ENCODE data around the gene SLC49A3.
A peak's percentile ranks its signal among the peaks of the same experiment; 100 is the strongest.
"Not testable (repeated sequence)": the region's sequence is repeated elsewhere in the genome, so short reads cannot be mapped to it uniquely, and the experiment has no call there.

Gene SLC49A3

DNA sequence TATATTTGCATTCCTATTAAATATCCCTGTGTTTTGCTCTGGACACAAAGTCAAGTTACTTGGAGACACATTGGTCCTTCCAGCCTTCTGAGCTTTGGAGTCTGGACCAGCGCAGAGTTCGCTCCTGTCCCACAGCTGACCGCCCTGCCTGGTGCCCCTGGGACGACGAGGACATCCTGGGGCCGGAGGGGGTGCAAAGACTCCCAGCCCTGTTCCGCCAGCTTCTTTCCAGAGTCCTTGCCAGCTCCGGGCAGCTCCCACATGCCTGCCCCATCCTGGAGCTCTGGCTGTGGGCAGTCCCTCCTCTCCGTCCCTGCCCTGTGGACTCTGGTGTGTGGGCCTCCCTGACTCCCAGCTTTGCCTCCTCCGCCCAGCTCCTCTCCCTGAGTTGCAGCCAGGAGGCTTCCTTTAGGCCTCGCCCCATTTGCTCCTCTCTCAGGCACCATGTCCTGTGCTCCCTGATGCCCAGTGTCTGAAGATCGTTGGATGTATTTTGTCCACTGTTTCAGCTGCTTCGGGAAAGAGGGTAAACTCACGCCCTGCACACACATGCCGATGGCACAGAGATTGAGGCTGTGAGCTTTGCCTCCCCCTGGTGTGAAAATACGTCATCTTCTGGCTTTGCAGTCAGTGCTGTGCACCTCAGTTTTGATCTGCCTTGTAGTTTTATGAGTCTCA lies 11.8 kb upstream of the SLC49A3 start:
- no peak for DNase-seq

DNA sequence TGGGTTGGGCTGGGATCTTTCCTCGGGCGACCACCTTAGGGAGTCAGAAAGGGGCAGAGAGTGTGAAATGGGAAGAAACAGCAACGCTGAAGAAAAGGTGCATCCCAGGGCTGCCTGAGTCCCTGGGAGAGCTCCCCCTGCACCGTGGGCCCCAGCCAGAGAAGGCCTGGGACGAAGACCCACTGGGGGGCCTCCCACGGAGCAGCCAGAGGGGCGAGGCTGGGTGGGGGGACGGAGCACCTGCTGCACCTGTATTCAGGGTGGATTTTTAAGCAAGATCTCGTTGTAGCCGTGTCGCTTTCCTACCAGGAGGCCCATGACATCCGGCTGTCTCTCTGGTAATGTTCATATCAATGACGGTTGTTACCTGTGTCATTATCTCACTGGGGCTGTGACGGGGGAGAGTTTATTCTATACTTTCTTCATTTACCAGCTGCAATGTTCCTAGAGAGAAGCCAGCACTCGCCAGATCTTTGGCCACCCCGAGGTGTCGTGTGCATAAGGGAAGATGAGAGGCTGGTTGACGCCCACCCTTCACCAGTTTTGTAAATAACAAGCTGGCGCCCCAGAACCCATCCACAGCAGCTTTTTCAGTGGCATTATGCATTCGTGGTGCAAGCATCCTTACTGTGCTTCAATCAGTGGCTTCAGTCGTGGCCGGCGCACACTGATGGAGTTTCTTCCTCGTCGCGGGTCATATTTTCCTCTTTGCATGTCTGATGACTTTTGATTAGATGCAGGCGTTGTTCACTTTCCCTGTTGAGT lies 11.0 kb upstream of the SLC49A3 start:
- DNase-seq, result no peak

DNA sequence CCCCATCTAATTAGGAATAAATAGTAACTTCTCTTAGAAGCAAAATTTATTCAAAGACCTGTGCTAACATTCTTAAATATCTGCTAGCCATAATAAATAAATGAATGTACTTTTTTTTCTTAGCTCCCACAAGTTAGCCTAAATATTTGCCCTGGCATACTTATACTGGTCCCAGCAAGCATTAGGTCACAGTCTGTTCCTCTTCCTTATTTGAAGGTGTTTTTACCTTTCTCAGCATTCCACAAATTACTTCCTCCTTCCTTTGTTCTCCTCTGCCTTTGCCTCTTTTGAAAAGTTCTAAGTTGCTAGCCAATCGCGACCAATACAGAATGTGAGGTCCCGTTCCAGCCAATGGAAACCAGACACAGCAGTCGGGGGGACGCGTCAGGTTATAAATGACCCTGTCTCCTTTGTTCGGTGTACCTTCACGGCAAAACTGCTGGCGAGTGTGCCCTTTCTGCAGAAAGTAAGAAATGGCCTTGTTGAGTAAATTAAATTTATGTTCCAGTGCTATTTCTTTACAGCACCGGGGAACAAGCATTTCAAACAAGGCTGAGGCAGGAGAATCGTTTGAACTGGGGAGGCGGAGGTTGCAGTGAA lies 5.5 kb upstream of the SLC49A3 start:
- DNase-seq, result not testable (repeated sequence)

DNA sequence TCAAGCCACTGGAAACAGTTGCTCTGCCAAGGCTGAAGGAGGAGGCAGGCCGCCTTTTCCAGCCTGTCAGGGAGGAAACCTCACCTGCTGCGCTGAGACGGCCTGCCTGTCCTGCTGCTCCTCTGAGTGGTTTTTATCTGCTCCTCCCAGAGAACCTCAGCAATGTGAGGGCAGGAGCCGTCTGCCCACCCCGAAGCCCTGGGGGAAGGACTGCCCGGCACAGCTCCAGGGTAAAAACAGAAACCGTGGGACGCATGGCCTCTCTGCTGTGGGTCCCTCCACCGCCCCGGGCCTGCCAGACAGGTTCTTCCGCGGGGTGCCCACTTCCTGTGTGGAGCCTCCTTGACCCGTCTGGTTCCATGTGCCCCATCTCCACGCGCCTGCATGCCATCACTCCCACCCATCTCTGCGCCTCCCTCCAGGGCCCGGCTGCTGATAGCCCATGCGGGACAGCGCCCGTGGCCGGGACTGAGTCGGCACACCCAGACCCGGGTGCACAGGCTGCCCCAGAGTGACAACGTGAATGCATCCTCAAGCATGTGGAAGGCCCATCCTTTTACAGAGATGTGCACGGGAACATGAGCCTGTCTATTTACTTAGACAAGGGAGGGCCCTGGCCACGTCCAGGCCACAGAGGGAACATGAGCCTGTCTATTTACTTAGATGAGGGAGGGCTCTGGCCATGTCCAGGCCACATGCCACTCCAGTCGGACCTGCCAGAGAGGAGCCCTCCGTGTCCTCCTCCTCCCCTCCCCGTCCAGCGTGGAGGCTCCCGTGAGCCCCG lies 4.0 kb upstream of the SLC49A3 start:
- DNase-seq, result no peak

DNA sequence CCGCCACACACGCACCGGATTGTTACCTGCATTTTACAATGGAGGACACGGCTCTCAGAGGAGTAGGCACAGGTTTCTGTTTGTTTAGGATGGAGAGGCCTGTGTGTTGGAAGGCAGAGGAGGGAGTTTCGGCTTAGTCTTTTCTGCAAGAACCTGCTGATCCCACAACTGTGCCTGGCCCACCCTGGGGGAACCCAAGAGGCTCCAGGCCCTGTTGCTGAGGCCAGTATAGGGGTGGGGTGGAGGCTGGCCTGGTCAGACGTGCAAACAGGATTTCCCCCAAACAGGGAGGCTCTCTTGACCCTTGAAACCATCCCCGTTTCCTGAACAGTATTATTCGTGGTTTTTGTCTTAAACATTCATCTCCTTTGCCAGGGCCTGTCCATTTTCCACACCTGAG lies 772 bp upstream of the SLC49A3 start:
- DNase-seq, result no peak

DNA sequence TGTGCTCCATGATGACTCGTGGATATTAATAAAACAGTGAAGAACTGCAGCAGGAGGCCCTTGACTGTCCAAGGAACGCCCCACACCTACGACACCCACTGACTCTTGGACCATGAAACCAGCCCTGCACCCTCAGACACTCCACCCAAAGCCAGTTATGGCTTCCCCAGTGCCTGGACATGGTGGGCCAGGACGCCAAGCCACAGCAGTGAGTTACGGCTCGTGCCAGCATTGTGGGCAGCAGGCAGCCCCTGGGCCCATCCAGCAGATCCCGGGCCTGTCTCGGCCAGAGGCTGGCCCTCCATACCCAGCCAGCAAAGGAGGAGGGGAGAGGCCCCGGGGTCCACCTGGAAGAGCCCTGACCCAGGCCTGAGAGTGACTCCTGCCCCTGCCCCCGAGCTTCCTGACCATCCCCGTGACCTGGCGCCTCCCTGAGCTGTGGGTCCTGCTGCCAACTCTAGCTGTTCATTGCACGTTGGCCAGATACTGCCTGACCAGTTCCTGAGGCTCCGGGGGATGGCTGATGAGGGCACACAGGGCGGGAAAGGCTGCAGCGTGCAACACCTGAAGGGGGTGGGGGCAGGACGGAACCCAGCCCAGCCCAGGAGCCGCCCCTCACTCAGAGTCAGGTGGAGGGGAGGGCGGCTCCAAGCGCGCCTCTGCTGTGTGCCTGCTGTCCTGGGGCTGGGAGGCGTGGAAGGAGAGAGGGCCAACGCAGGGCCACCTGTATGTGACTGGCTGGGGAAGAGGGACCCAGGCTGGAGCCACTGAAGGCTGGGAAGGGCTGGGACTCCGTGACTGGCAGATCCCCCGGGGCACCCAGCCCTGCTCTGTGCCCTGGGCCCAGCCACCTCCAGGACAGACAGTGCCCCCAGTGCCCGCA lies 739 bp downstream of the SLC49A3 start:
- no peak for DNase-seq

DNA sequence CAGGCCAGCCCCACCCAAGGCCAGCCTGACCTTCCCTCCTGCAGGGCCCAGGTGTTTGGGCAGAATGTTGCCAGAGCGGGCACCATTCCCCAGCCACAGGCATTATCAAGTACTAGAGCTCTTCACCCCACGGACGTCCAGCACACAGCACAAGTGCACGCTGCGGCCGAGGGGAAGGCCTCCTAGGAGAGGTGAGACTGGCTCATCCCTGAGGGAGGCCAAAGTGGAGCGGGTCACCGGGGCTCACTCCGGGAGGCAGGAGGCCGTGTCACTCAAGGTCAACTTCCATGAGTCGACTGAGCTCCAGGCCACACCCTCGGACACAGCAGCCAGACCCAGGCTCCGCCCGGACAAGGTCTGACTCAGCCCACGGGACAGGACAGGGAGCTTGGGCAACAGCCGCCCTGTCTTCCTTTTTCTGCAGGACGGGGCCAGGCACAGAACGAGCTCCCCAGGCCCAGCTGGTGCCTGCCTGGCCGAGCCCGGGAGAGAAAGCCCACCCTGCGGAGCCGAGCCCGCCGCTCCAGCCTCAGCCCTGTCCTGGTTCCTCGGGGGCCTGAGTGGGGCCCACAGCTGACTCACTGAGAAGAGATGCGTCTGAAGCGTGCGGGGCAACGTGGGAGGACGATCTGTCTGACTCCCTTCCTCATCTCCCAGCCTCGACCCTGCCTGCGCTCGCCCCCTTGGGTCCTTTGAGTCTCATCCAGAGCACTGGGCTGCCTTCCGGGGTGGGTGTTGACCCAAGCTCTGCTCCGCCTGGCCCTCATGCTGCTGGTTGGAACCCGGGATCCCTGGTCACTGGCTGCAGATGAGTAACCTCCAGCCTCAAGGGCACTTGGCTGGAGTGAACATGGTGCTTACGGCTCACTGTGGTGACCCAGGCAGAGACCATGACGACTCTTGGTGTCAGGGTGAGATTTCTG lies 1.6 kb downstream of the SLC49A3 start:
- DNase-seq, result no peak

DNA sequence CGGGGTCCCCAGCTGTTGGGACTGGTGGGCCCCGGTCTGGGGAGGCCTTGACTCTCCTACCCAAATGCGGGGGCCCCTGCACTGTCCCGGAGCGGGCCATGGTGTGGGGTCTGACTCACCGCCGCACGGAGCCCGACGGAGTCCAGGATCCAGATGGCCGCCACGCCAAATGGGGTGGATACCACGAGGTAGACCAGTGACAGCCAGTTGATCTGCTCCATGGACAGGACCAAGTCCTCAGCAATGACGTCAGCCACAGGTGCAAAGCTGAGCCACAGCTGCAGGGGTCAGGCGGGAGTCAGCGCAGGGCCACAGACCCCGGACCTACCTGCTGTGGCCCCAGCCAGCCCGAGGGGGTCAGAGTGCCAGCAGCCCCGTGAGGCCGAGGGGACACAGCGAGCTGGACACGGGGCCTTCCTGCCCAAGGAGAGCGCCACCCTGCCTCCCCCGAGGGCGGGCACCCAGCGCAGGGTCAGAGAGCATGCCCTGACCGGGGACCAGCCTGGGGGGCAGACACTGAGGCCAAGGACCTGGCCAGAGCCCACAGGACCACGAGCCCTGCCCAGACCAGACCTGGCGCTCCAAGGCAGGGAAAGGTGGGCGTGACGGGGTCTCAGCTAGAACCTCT lies 2.4 kb downstream of the SLC49A3 start:
- peak; percentile 25 for DNase-seq

DNA sequence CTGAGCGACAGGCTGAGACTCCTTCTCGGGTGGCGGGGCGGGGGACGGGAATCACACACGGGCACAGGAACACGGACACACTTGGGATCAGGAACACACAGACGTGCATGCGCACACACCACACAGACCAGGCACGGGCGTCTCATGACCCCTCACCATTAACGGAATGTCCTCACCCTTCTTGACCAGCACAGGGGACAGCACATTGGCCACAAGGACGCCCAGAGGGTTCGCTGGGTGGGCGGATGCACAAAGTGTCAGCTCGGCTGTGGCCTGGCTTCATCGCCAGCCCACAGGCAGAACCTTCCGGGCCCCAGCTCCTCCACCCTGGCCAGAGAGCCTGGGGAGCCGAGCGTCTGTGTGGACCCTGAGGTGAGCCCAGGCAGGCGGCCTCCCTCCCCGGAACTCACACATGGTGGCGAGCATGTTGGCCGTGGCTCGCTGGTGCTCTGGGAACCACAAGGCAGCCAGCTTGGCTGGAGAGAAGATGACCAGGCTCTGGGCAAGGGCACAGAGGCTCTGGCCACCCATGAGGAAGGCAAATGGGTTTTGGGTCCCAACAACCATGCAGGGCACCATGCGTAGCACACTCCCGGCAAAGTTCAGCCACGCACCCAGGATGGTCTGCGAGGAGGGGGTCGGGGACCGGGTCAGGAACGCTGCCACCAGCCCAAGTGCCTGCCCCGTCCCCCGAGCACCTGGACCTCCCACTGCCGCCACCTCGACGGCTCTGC lies 3.1 kb downstream of the SLC49A3 start:
- no peak for DNase-seq

DNA sequence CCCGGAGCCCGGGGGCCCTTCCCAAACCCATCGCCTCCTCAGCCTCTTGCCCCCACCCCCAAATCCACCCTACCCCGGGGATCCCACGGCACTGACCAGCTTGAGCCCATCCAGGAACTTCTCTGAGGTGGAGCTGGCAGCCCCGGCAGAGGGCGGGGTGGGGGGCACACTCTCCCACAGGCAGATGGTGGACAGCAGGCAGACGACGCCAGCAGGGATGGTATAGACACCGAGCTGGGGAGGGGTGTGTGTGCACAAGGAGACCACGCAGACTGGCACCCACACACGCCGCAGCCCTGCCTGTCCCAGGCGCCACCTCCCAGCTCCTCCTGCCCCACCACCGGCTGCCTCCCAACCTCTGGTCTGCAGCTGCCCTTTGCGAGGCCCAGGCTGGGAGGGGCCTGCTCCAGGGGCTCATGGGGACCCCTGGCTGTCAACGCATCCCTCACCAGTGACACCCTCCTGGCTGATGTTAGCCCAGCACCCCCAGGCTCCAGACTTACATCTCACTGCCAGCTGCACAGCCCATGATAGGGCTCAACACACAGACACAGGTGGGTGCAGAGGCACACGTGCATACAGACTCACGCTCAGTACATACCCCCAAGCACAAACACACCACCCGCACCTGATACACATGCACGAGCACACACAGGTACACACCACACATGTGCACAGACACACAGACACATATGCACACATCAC lies 4.2 kb downstream of the SLC49A3 start:
- no peak for DNase-seq

DNA sequence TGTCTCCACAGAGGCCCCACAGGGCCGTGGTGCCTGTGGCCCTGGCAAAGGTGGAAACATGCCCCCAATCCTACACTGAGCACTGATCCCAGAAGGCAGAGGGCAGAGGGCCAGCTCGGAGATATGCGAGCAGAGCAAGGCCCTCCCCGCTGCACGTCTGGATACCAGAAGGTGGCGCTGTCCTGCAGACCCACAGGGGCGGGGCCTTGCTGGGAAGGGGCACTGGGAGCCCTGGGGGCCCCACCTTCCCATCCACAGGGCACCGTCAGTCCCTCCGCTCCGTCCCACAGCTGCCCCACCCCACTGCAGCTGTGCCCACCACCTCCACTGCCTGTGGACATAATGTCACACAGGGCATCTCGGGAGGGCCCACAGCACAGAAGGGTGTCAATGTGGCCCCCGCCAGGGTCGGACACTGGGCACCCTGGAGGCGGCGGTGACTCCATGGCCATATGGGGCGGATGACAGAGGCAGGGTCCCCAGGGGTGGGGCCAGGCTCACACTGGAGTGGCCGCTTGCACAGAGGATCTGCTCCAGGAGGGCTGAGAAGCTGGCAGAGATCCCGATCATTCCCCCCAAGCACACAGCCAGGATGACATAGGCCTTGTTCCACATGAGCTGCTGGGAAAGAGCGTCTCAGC lies 4.8 kb downstream of the SLC49A3 start:
- DNase-seq, result peak; percentile 55

DNA sequence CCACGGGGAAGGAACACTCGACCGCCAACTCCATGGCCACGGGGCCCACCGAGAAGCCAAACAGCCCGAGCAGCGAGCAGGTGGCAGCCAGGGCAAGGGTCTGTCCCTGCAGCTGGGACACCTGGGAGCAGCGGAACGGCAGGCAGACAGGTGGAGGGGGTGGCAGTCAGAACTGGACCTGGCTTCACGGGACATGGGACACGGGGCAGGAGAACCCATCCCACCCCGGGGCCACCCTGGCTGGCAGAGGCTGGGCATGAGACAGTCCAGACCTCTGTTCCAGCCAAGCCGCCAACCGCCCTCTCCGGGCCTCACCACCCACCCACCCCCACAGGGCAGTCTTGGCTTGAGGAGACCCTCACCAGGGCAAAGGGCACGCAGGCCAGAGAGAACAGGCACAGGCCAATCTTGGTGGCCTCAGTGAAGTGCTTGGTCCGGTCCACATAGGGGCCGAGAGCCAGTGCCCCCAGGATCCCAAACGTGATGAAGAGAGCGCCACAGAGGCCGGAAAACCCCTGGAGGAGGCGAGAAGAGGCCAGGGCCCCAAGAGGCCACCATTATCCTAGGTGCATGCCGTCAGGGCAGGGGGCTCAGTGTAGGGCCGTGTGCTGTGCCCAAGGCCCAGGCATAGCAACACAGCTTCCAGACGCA lies 5.6 kb downstream of the SLC49A3 start:
- no peak for DNase-seq

DNA sequence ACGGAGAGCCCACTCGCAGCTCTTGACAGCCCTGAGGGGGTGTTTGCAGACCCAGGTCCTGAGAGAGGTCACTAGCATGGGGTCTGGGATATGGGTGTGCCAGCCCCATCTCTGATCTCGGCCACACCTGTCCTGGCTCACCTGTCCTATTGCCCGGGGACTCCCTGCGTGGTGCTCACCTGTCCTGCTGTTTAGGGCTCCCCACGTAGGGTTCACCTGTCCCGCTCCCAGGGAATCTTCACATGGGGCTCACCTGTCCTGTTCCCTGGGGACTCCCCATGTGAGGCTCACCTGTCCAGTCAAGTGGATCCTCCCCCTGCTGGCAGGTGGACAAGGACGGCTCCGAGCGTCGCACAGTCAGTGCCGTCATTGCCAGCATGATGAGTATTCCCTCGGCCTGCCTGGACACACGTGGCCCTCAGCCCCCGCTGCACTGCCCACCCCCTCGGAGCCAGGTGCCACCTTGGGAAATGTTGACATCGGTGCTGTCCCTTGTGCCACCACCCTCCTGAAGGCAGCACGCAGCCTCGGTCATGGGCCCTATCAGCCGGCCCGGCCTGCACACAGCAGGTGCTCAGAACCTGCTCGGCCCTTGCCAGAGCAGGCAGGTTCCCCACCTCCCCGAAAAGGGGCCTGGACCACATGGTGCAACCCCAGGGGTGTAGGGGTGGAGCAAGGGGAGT lies 6.3 kb downstream of the SLC49A3 start:
- DNase-seq, result no peak

DNA sequence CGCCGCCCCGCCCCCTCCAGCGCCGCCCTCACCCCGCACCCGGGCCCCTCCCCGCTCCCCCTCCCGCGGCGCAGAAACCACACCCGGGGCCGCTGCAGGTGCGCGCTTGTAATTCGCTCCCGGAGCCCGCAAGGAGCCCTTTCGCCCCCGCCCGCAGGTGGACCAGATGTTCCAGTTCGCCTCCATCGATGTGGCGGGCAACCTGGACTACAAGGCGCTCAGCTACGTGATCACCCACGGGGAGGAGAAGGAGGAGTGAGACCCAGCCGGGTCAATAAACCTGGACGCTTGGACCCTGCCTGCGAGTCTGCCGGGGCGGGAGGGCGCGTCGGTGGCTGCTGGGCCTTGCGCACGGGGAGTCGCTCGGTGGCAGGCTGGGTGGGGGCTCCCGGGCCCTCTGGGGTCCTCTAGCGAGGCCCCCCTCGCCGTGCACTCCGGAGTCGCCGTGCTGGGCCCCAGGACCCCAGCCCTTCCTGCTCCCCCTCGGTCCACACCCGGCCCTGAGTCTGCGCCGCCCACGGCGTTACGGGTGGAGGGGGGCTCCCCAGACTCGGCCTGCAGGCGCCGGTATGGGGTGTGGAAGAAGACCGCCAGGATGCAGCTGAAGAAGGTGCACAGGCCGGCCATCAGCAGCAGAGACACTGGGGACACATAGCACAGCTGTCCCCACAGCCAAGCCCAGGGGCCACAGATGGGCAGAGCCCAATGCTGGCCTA lies 7.1 kb downstream of the SLC49A3 start:
- no peak for DNase-seq

DNA sequence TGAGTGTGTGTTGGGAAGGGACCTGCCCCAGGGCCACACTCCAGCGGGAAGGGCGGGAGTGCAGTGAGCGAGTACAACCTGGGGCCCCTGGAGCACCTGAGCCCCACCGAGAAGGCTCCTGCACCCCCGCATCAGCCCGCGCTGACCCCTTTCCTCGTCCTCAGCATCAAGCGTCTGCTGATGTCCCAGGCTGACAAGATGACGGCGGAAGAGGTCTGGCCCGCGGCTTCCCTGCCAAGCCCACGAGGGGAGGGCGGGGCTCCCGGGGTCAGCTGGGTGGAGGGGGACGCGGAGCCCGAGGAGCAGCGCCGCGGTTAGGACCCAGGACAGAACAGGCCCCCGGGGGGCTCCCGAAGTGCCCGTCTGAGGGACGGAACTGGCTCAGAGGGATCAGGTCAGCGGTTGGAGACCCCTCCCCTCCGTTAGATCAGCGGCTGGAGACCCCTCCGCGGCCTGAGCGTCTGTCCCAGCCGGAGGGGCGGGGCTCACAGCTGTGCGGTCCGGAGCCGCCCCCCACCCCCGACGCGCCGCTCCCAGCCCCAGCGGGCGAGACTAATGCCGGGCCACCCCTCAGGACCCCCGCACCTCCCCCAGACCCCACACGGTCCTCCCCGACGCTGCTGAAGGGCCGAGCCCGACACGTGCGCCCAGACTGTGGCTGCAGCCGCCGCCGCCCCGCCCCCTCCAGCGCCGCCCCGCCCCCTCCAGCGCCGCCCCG lies 7.9 kb downstream of the SLC49A3 start:
- no peak for DNase-seq

DNA sequence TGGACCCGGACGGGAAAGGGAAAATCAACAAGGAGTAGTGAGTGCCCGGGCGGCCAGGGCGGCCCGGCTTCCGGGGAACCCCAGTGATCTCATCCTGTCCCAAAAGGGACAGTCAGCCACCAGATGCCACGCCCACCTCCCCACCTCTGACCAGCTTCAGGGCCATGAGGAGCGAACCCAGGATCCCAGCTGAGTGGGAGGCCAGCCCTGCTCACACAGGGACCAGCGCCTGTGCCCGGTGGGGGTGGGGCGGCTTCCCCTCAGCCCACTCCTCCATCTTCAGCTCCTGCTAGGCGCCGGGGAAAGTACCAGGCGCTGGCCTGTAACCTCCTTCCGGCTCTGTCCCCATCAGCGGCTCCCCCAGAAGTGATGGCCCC lies 8.4 kb downstream of the SLC49A3 start:
- no peak for DNase-seq
